KOPT-K1 (cell line): ENCODE data around the gene SLC1A1.

Source experiments
- H3K27ac ChIP-seq: fragments of 200-600 bp; sonication (generic); 2 replicates; pipeline ENCODE4 v1.5.1; 2016; ENCODE audit warnings: antibody characterized with exemption, mild to moderate bottlenecking, low read depth, low read length; ENCODE audit not compliant: poor library complexity, severe bottlenecking
- H3K36me3 ChIP-seq: fragments of 200-600 bp; sonication (generic); 2 replicates; pipeline ENCODE4 v1.5.1; 2017; ENCODE audit warnings: antibody characterized with exemption, mild to moderate bottlenecking, low read length, moderate library complexity; ENCODE audit not compliant: insufficient read depth
- H3K9me3 ChIP-seq: fragments of 200-600 bp; sonication (generic); 2 replicates; pipeline ENCODE4 v1.5.1; 2017; ENCODE audit warnings: antibody characterized with exemption, low read length, mild to moderate bottlenecking; ENCODE audit not compliant: insufficient read depth, poor library complexity, severe bottlenecking

SLC1A1 gene

GRCh38 chr9:4573176-4573575 is 82.9 kb downstream of the SLC1A1 start:
- H3K36me3 ChIP-seq, result no peaks in the 10 kb centered on the region
- H3K9me3 ChIP-seq, result no peaks in the 10 kb centered on the region
- H3K27ac ChIP-seq, result no peak overlapping the region

- Histone ChIP-seq H3K27ac (no peak overlapping the region), H3K9me3 (no peaks in the 10 kb centered on the region), H3K36me3 (no peaks in the 10 kb centered on the region)
Observed at GRCh38 chr9:4573634-4574389, 83.5 kb downstream of the SLC1A1 start.

- Histone ChIP-seq H3K36me3 (no peaks in the 10 kb centered on the region), H3K27ac (no peak overlapping the region), H3K9me3 (no peaks in the 10 kb centered on the region)
Observed at GRCh38 chr9:4574657-4575243, 84.5 kb downstream of the SLC1A1 start.

GRCh38 chr9:4575997-4576396 is 85.7 kb downstream of the SLC1A1 start:
- H3K36me3 ChIP-seq, result no peaks in the 10 kb centered on the region
- H3K27ac ChIP-seq, result no peak overlapping the region
- no peaks in the 10 kb centered on the region for H3K9me3 ChIP-seq

- H3K27ac ChIP-seq, result no peak overlapping the region
- H3K36me3 ChIP-seq, result no peaks in the 10 kb centered on the region
- no peaks in the 10 kb centered on the region for H3K9me3 ChIP-seq
Observed at GRCh38 chr9:4576448-4576847, 86.2 kb downstream of the SLC1A1 start.

- no peak overlapping the region for H3K27ac ChIP-seq
- H3K36me3 ChIP-seq, result no peaks in the 10 kb centered on the region
Observed at GRCh38 chr9:4579001-4579400, 88.7 kb downstream of the SLC1A1 start.

GRCh38 chr9:4581035-4581760 is 90.9 kb downstream of the SLC1A1 start:
- no peaks in the 10 kb centered on the region for H3K36me3 ChIP-seq
- no peaks in the 10 kb centered on the region for H3K9me3 ChIP-seq
- no peak overlapping the region for H3K27ac ChIP-seq

More at GRCh38 chr9:4579001-4579400, 88.7 kb downstream of the SLC1A1 start:
- H3K9me3 ChIP-seq, result no peaks in the 10 kb centered on the region

GRCh38 chr9:4581861-4582565 is 91.7 kb downstream of the SLC1A1 start:
- H3K27ac ChIP-seq, result no peak overlapping the region
- H3K36me3 ChIP-seq, result no peaks in the 10 kb centered on the region
- no peaks in the 10 kb centered on the region for H3K9me3 ChIP-seq

GRCh38 chr9:4583001-4583400 is 92.7 kb downstream of the SLC1A1 start:
- Histone ChIP-seq H3K27ac (no peak overlapping the region), H3K36me3 (no peaks in the 10 kb centered on the region), H3K9me3 (no peaks in the 10 kb centered on the region)

GRCh38 chr9:4584636-4585035 is 94.4 kb downstream of the SLC1A1 start:
- Histone ChIP-seq H3K27ac (no peak overlapping the region), H3K9me3 (no peaks in the 10 kb centered on the region), H3K36me3 (no peaks in the 10 kb centered on the region)

GRCh38 chr9:4585135-4585534 is 94.9 kb downstream of the SLC1A1 start:
- Histone ChIP-seq H3K9me3 (no peaks in the 10 kb centered on the region), H3K27ac (no peak overlapping the region), H3K36me3 (no peaks in the 10 kb centered on the region)

GRCh38 chr9:4588721-4589120 is 98.5 kb downstream of the SLC1A1 start:
- H3K27ac ChIP-seq, result no peak overlapping the region
- no peaks in the 10 kb centered on the region for H3K9me3 ChIP-seq
- H3K36me3 ChIP-seq, result no peaks in the 10 kb centered on the region

- Histone ChIP-seq H3K27ac (no peak overlapping the region), H3K9me3 (no peaks in the 10 kb centered on the region), H3K36me3 (no peaks in the 10 kb centered on the region)
Observed at GRCh38 chr9:4590430-4591122, 100.3 kb downstream of the SLC1A1 start.

- no peaks in the 10 kb centered on the region for H3K9me3 ChIP-seq
- no peak overlapping the region for H3K27ac ChIP-seq
- no peaks in the 10 kb centered on the region for H3K36me3 ChIP-seq
Observed at GRCh38 chr9:4591123-4591500, 100.8 kb downstream of the SLC1A1 start.

- no peak overlapping the region for H3K27ac ChIP-seq
- no peaks in the 10 kb centered on the region for H3K9me3 ChIP-seq
- no peaks in the 10 kb centered on the region for H3K36me3 ChIP-seq
Observed at GRCh38 chr9:4592295-4592694, 102.0 kb downstream of the SLC1A1 start.
